Spleen (tissue), 11 donors: ENCODE data around the gene LRTM2. TPM values are rescaled to one million over a fixed set of nuclear protein-coding genes. Genes with fewer than 3 reads are reported as not detected.

Experiments used
- DNase-seq: peaks from one replicate; pipeline ENCODE4 v3.0.0-alpha.2; 2020
- H3K27ac ChIP-seq, 8 donors: fragments of 200-600 bp; sonication (generic) in 7 of 8; 1 replicate in 4 of 8; 2 replicates in 4 of 8; pipeline versions ENCODE4 v1.5.0 to v1.8.0; 2016 to 2021; ENCODE audit warnings: inconsistent platforms in 4 of 8, mild to moderate bottlenecking in 4 of 8, moderate library complexity in 1 of 8
- H3K27me3 ChIP-seq, 7 donors: fragments of 200-600 bp; sonication (generic) in 6 of 7; replicated peaks in 1 of 7; 1 replicate in 4 of 7; 2 replicates in 3 of 7; pipeline versions ENCODE4 v1.5.0 to v1.8.0; 2016 to 2021; ENCODE audit warnings: inconsistent platforms in 3 of 7, mild to moderate bottlenecking in 1 of 7
- H3K36me3 ChIP-seq, 6 donors: fragments of 200-600 bp; sonication (generic) in 5 of 6; 1 replicate in 4 of 6; 2 replicates in 2 of 6; pipeline versions ENCODE4 v1.5.0 to v1.8.0; 2016 to 2021; ENCODE audit warnings: inconsistent platforms in 2 of 6
- H3K4me1 ChIP-seq, 6 donors: fragments of 200-600 bp; sonication (generic) in 5 of 6; 1 replicate in 3 of 6; 2 replicates in 3 of 6; pipeline versions ENCODE4 v1.5.0 to v1.8.0; 2016 to 2021; ENCODE audit warnings: inconsistent platforms in 3 of 6
- H3K4me3 ChIP-seq, 8 donors: fragments of 200-600 bp; sonication (generic) in 7 of 8; 1 replicate in 4 of 8; 2 replicates in 4 of 8; pipeline versions ENCODE4 v1.5.0 to v1.8.0; 2016 to 2021; ENCODE audit warnings: inconsistent platforms in 4 of 8, mild to moderate bottlenecking in 4 of 8, moderate library complexity in 2 of 8
- H3K9me3 ChIP-seq, 8 donors: fragments of 200-600 bp; sonication (generic) in 7 of 8; 1 replicate in 4 of 8; 2 replicates in 4 of 8; pipeline versions ENCODE4 v1.5.0 to v1.8.0; 2016 to 2021; ENCODE audit warnings: inconsistent platforms in 4 of 8
- CTCF ChIP-seq, 11 experiments: fragments of 200-600 bp in 7 of 11; fragments of 450-650 bp in 4 of 11; sonication (generic) in 4 of 11; IDR thresholded peaks in 8 of 11; conservative IDR thresholded peaks in 3 of 11; 1 replicate in 7 of 11; 2 replicates in 4 of 11; pipeline versions ENCODE4 v1.4.0 to v1.8.0; 2016 to 2021; ENCODE audit warnings: antibody characterized with exemption in 11 of 11, inconsistent platforms in 4 of 11, mild to moderate bottlenecking in 1 of 11
- POLR2A ChIP-seq, 3 donors: fragments of 450-650 bp; IDR thresholded peaks; one replicate each; pipeline ENCODE4 v1.5.1; 2017; ENCODE audit warnings: antibody characterized with exemption in 3 of 3, mild to moderate bottlenecking in 1 of 3
- POLR2AphosphoS5 ChIP-seq, 3 donors: sonication (generic); formaldehyde crosslinking; IDR thresholded peaks; one replicate each; pipeline ENCODE4 v1.5.1; 2017; ENCODE audit warnings: antibody characterized with exemption in 3 of 3
- WGBS, 5 donors: extraction: QIAGEN DNeasy Blood & Tissue Kit in 3 of 5; methylation state at CpG; one replicate each; pipeline versions ENCODE4 v1.1.5 to v1.1.7; 2013 to 2018; 5-methylcytosine and 5-hydroxymethylcytosine counted together
- intact Hi-C: fragments of 100-400 bp; cut with DNase I; formaldehyde crosslinking; loops from one replicate; pipeline ENCODE4 v1.15.0; 2023; ENCODE audit warnings: low total_unique reads
- polyA plus RNA-seq, 3 donors: library from polyadenylated mRNA; stranded (reverse); fragments of 200-250 nt; gene quantifications; one replicate each; pipeline ENCODE4 v1.2.1, GENCODE V29; 2013
- total RNA-seq, 7 donors: library from RNA; depleted of rRNA in 3 of 7; stranded (reverse); fragments of >200 nt in 3 of 7; fragmentation: NEBNext Ultra II Directional in 4 of 7; extraction: Animal tissue kit (Norgen Biotek cat#: 25700) in 4 of 7; gene quantifications; one replicate each; pipeline versions ENCODE4 v1.1.0 to v1.2.1, GENCODE V29; 2016 to 2021
- donor health status: healthy with polysubstance abuse.
- donor health status: DM: no; HTN: no; CAD: no; lungs with moderate emphysema.
- donor health status: DM: no; HTN: no; CAD: no.
- donor health status: Bipolar disorder and iron deficiency.
- donor health status: healthy.
- donor health status: DM: no; HTN: no; CAD: no.
- donor health status: DM: yes; HTN: yes; CAD: no.

Gene LRTM2
- total and polyA plus RNA-seq, 10 donors = 0.12 TPM; not detected in 9

- Histone ChIP-seq H3K36me3 (no peaks in the 10 kb centered on the region), H3K4me1 (no peaks in the 10 kb centered on the region), H3K27ac (no peak overlapping the region), H3K27me3 (peaks cover 0 to 60% (median 0%) of the 10 kb centered on the region in 7 donors), H3K4me3 (no peak overlapping the region), H3K9me3 (no peaks in the 10 kb centered on the region)
- WGBS, 5 donors = 84 to 98% (median 94%) methylated on average over 8 of the region's 8 CpGs
- TF ChIP-seq POLR2AphosphoS5 (IDR thresholded peaks at IDR 0.05) (no peak), CTCF (IDR thresholded peaks at IDR 0.05 in 8 of 11, conservative IDR thresholded peaks at IDR 0.05 in 3 of 11) (no peak), POLR2A (IDR thresholded peaks at IDR 0.05) (no peak)
- intact Hi-C loops = no loop called here
- no peak for DNase-seq
These were observed 57.0 kb downstream of the LRTM2 start for GRCh38 chr12:1877169-1877878.

- TF ChIP-seq POLR2AphosphoS5 (IDR thresholded peaks at IDR 0.05) (no peak), POLR2A (IDR thresholded peaks at IDR 0.05) (no peak), CTCF (IDR thresholded peaks at IDR 0.05 in 8 of 11, conservative IDR thresholded peaks at IDR 0.05 in 3 of 11) (no peak)
- H3K4me1 ChIP-seq = no peaks in the 10 kb centered on the region
- intact Hi-C loops = no loop called here
- no peaks in the 10 kb centered on the region for H3K9me3 ChIP-seq
- no peak overlapping the region for H3K4me3 ChIP-seq
- no peak overlapping the region for H3K27ac ChIP-seq
- WGBS, 5 donors = 88 to 94% (median 92%) methylated on average over 10 of the region's 10 CpGs
- no peak for DNase-seq
- peaks cover 0 to 69% (median 0%) of the 10 kb centered on the region in 7 donors for H3K27me3 ChIP-seq
- H3K36me3 ChIP-seq = no peaks in the 10 kb centered on the region
These were observed 57.8 kb downstream of the LRTM2 start for GRCh38 chr12:1878214-1878613.

- Histone ChIP-seq H3K4me3 (no peak overlapping the region), H3K27ac (no peak overlapping the region), H3K36me3 (no peaks in the 10 kb centered on the region), H3K4me1 (no peaks in the 10 kb centered on the region), H3K27me3 (peaks cover 0 to 74% (median 0%) of the 10 kb centered on the region in 7 donors), H3K9me3 (no peaks in the 10 kb centered on the region)
- intact Hi-C loops = no loop called here
- 44 to 74% (median 64%) methylated on average over 3 to 5 of the region's 5 CpGs for WGBS, 5 donors
- TF ChIP-seq POLR2AphosphoS5 (IDR thresholded peaks at IDR 0.05) (no peak), POLR2A (IDR thresholded peaks at IDR 0.05) (no peak), CTCF (IDR thresholded peaks at IDR 0.05 in 8 of 11, conservative IDR thresholded peaks at IDR 0.05 in 3 of 11) (no peak)
- no peak for DNase-seq
These were observed 58.3 kb downstream of the LRTM2 start for GRCh38 chr12:1878695-1879094.

- H3K4me1 ChIP-seq = no peaks in the 10 kb centered on the region
- no peaks in the 10 kb centered on the region for H3K9me3 ChIP-seq
- H3K27ac ChIP-seq = no peak overlapping the region
- TF ChIP-seq POLR2A (IDR thresholded peaks at IDR 0.05) (no peak), CTCF (IDR thresholded peaks at IDR 0.05 in 8 of 11, conservative IDR thresholded peaks at IDR 0.05 in 3 of 11) (no peak), POLR2AphosphoS5 (IDR thresholded peaks at IDR 0.05) (no peak)
- H3K4me3 ChIP-seq = no peak overlapping the region
- no peak for DNase-seq
- no peaks in the 10 kb centered on the region for H3K36me3 ChIP-seq
- WGBS, 5 donors = 92 to 96% (median 92%) methylated on average over 3 to 10 of the region's 10 CpGs
- intact Hi-C loops = no loop called here
- peaks cover 0 to 81% (median 0%) of the 10 kb centered on the region in 7 donors for H3K27me3 ChIP-seq
These were observed 59.3 kb downstream of the LRTM2 start for GRCh38 chr12:1879633-1880032.
